Thyroid gland (tissue), 4 donors: ENCODE data around the gene OR4N2.
"Not testable (repeated sequence)": the region's sequence is repeated elsewhere in the genome, so short reads cannot be mapped to it uniquely, and the experiment has no call there.

Experiments used
- POLR2A ChIP-seq, 2 donors: fragments of 450-650 bp; IDR thresholded peaks; one replicate each; pipeline ENCODE4 v1.6.1; 2017; ENCODE audit warnings: antibody characterized with exemption in 2 of 2, mild to moderate bottlenecking in 2 of 2, moderate library complexity in 1 of 2
- TF ChIP-seq, protein P1 (sequence below), 6 experiments: fragments of 200-600 bp in 3 of 6; fragments of 450-650 bp in 3 of 6; sonication (generic) in 3 of 6; IDR thresholded peaks; one replicate each; pipeline ENCODE4 v1.5.1; 2016 to 2019; ENCODE audit warnings: antibody characterized with exemption in 6 of 6, mild to moderate bottlenecking in 2 of 6, inconsistent platforms in 1 of 6, moderate library complexity in 1 of 6

DNA sequence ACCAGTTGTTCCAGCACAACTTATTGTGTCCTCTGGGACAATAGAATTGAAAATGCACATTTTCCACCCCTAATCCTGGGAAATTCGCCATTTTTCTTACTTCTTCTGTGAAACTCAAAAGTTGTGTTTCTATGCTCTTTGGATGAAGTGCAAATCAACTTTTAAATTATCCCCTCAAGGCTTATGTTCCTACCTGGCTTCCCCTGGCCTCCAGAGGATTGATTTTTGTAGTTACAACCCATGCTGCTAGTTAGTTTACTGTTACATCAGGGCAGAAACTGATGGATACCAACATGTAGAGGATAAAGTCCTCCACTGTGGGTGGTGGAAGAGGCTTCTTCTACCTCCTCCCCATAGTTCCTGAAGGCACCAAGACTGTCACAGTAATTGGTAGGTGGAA, 30.4 kb upstream of the OR4N2 start, which contains the start of gene OR4M1:
- TF ChIP-seq, protein P1, sequence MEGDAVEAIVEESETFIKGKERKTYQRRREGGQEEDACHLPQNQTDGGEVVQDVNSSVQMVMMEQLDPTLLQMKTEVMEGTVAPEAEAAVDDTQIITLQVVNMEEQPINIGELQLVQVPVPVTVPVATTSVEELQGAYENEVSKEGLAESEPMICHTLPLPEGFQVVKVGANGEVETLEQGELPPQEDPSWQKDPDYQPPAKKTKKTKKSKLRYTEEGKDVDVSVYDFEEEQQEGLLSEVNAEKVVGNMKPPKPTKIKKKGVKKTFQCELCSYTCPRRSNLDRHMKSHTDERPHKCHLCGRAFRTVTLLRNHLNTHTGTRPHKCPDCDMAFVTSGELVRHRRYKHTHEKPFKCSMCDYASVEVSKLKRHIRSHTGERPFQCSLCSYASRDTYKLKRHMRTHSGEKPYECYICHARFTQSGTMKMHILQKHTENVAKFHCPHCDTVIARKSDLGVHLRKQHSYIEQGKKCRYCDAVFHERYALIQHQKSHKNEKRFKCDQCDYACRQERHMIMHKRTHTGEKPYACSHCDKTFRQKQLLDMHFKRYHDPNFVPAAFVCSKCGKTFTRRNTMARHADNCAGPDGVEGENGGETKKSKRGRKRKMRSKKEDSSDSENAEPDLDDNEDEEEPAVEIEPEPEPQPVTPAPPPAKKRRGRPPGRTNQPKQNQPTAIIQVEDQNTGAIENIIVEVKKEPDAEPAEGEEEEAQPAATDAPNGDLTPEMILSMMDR (IDR thresholded peaks at IDR 0.05), result not testable (repeated sequence)
- TF ChIP-seq POLR2A (IDR thresholded peaks at IDR 0.05), result not testable (repeated sequence)
